ENCODE data around the gene MYL3. TPM values are rescaled to one million over a fixed set of nuclear protein-coding genes. Genes with fewer than 3 reads are reported as not detected.

The MYL3 gene
- total and polyA plus RNA-seq, 2 experiments from 2014 or later: 2,390 to 3,027 TPM

- H3K36me3 ChIP-seq: no peaks in the 10 kb centered on the region
- TF ChIP-seq CTCF (IDR thresholded peaks at IDR 0.05; ENCODE audit: low read depth, low read length): no peak
- DNase-seq (ENCODE audit: low read depth in 1 of 2, low spot score in 1 of 2): no peak
These were observed 38.4 kb upstream of the MYL3 start for GRCh38 chr3:46901591-46902187.

GRCh38 chr3:46901061-46901460, 37.8 kb upstream of the MYL3 start:
- TF ChIP-seq CTCF (IDR thresholded peaks at IDR 0.05; ENCODE audit: low read depth, low read length): no peak
- Histone ChIP-seq H3K9me3 (ENCODE audit: low read depth) (no peaks in the 10 kb centered on the region), H3K36me3 (no peaks in the 10 kb centered on the region), H3K4me3 (no peak overlapping the region), H3K27ac (no peak overlapping the region), H3K27me3 (no peaks in the 10 kb centered on the region), H3K4me1 (ENCODE audit: low read depth) (no peaks in the 10 kb centered on the region)
- DNase-seq (ENCODE audit: low read depth in 1 of 2, low spot score in 1 of 2): no peak

More at GRCh38 chr3:46901591-46902187, 38.4 kb upstream of the MYL3 start:
- Histone ChIP-seq H3K9me3 (ENCODE audit: low read depth) (no peaks in the 10 kb centered on the region), H3K4me1 (ENCODE audit: low read depth) (no peaks in the 10 kb centered on the region), H3K4me3 (no peak overlapping the region), H3K27ac (no peak overlapping the region), H3K27me3 (no peaks in the 10 kb centered on the region)

- H3K36me3 ChIP-seq: no peaks in the 10 kb centered on the region
- no peaks in the 10 kb centered on the region for H3K4me1 ChIP-seq (ENCODE audit: low read depth)
- H3K27me3 ChIP-seq: no peaks in the 10 kb centered on the region
- DNase-seq (ENCODE audit: low read depth in 1 of 2, low spot score in 1 of 2): no peak
- H3K27ac ChIP-seq: no peak overlapping the region
- H3K9me3 ChIP-seq (ENCODE audit: low read depth): no peaks in the 10 kb centered on the region
- H3K4me3 ChIP-seq: no peak overlapping the region
- TF ChIP-seq CTCF (IDR thresholded peaks at IDR 0.05; ENCODE audit: low read depth, low read length): no peak
These were observed 37.1 kb upstream of the MYL3 start for GRCh38 chr3:46900356-46900755.

GRCh38 chr3:46900007-46900292, 36.7 kb upstream of the MYL3 start:
- Histone ChIP-seq H3K4me3 (no peak overlapping the region), H3K36me3 (no peaks in the 10 kb centered on the region), H3K9me3 (ENCODE audit: low read depth) (no peaks in the 10 kb centered on the region), H3K4me1 (ENCODE audit: low read depth) (no peaks in the 10 kb centered on the region), H3K27ac (no peak overlapping the region), H3K27me3 (no peaks in the 10 kb centered on the region)
- DNase-seq (ENCODE audit: low read depth in 1 of 2, low spot score in 1 of 2): no peak
- TF ChIP-seq CTCF (IDR thresholded peaks at IDR 0.05; ENCODE audit: low read depth, low read length): no peak

GRCh38 chr3:46899151-46900006, 36.1 kb upstream of the MYL3 start:
- Histone ChIP-seq H3K36me3 (no peaks in the 10 kb centered on the region), H3K27ac (no peak overlapping the region), H3K9me3 (ENCODE audit: low read depth) (no peaks in the 10 kb centered on the region), H3K4me3 (no peak overlapping the region), H3K4me1 (ENCODE audit: low read depth) (no peaks in the 10 kb centered on the region), H3K27me3 (no peaks in the 10 kb centered on the region)
- no peak for DNase-seq (ENCODE audit: low read depth in 1 of 2, low spot score in 1 of 2)
- TF ChIP-seq CTCF (IDR thresholded peaks at IDR 0.05; ENCODE audit: low read depth, low read length): no peak

Data from cardiac muscle cell (in vitro differentiated cells and primary cell).